ENCODE measurements around the gene IGFBP4. TPM values are rescaled to one million over a fixed set of nuclear protein-coding genes. Genes with fewer than 3 reads are reported as not detected.

The IGFBP4 gene
- total RNA-seq, 1 donor from 2014 or later = 142 TPM

DNA sequence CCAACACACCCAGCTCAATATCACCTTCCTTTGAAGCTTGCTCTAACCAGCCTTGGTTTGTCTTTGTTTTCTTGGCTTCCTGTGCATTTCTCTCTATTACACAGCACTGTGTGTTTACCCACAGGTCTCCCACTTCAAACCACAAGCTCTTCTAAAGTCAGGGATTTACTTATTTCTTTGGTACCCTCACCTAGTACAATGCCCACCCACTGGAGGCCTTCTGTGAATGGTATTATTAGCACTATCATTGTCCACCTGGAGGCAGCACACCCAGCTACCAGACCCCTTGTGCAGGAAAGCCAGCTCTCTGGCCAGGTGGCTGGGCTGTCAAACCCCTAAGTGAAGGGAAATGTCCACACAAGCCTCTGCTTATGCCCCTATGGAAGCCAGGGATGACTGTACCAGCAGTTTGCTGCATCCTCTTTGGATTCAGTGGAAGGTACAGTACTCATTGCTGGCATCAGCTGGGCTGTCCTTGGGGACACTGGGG is 16.2 kb upstream of the IGFBP4 start:
- FAIRE-seq = no peak
- H3K9me3 Mint-ChIP-seq (ENCODE audit: unreplicated experiment) = peaks cover 13% of the 10 kb centered on the region

DNA sequence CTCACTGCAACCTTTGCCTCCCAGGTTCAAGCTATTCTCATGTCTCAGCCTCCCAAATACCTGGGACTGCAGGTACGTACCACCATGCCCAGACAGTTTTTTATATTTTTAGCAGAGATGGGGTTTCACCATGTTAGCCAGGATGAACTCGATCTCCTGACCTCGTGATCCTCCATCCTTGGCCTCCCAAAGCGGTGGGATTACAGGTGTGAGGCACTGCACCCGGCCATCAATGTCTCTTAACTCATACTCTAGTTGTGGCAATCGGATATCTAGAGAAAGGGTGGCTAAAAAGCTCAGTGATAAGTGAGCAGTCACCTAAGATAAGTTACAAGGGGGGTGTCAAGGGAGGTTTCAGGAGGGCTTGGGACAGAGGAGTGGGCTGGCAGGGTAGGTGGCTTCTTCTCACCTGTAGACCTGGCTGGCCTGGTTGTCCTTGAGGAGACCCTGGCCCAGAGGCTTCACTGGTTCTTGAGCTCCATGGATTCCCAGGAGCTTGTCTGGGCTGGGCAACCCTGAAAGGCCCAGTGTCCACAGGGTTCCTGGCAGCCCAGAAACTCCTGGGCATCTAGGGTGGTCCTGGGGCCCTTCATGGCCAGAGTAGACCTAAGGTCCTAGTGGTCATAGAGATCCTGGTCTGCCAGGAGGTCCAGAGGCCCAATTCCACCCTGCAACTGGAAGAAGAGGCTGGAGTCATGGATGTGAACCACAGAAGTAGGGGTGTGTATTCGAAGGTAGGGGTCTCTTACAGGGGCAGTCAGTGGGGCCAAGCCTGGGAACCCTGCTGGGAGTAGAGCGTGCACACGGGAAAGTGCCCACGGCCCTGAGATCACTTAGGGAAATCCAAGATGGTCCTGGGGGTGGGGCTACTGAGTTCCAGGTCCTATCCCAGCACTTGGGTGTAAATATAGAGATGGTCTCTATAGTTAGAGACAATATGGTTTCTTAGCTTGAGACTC is 12.7 kb upstream of the IGFBP4 start:
- H3K36me3 Mint-ChIP-seq (ENCODE audit: low read depth, unreplicated experiment) = peaks cover 2% of the 10 kb centered on the region
- no peak overlapping the region for H3K4me3 Mint-ChIP-seq (ENCODE audit: unreplicated experiment)
- H3K79me2 ChIP-seq (ENCODE audit: insufficient read depth, low read length) = no peaks in the 10 kb centered on the region

More for the DNA sequence above, 16.2 kb upstream of the IGFBP4 start:
- Histone ChIP-seq H3K4me3 (ENCODE audit: insufficient read depth, low read depth, low read length) (no peak overlapping the region), H3K9me3 (ENCODE audit: insufficient read depth, low read depth, low read length) (no peaks in the 10 kb centered on the region), H2AFZ (ENCODE audit: low read depth, low read length) (no peak overlapping the region), H3K4me2 (ENCODE audit: low read length) (no peak overlapping the region), H4K20me1 (ENCODE audit: insufficient read depth, low read length) (no peaks in the 10 kb centered on the region), H3K9ac (ENCODE audit: low read length) (no peak overlapping the region), H3K36me3 (ENCODE audit: insufficient read depth, low read length) (no peaks in the 10 kb centered on the region), H3K4me1 (ENCODE audit: insufficient read depth, low read length) (no peaks in the 10 kb centered on the region), H3K27ac (ENCODE audit: low read depth, low read length) (no peak overlapping the region), H3K79me2 (ENCODE audit: insufficient read depth, low read length) (no peaks in the 10 kb centered on the region), H3K27me3 (ENCODE audit: insufficient read depth, low read length) (no peaks in the 10 kb centered on the region)
- Mint-ChIP-seq H3K27me3 (ENCODE audit: low read depth, unreplicated experiment) (peaks cover 11% of the 10 kb centered on the region), H3K36me3 (ENCODE audit: low read depth, unreplicated experiment) (peaks cover 2% of the 10 kb centered on the region), H3K27ac (ENCODE audit: unreplicated experiment) (no peak overlapping the region), H3K4me3 (ENCODE audit: unreplicated experiment) (no peak overlapping the region), H3K4me1 (ENCODE audit: low read depth, unreplicated experiment) (no peaks in the 10 kb centered on the region)
- TF ChIP-seq, protein P1, sequence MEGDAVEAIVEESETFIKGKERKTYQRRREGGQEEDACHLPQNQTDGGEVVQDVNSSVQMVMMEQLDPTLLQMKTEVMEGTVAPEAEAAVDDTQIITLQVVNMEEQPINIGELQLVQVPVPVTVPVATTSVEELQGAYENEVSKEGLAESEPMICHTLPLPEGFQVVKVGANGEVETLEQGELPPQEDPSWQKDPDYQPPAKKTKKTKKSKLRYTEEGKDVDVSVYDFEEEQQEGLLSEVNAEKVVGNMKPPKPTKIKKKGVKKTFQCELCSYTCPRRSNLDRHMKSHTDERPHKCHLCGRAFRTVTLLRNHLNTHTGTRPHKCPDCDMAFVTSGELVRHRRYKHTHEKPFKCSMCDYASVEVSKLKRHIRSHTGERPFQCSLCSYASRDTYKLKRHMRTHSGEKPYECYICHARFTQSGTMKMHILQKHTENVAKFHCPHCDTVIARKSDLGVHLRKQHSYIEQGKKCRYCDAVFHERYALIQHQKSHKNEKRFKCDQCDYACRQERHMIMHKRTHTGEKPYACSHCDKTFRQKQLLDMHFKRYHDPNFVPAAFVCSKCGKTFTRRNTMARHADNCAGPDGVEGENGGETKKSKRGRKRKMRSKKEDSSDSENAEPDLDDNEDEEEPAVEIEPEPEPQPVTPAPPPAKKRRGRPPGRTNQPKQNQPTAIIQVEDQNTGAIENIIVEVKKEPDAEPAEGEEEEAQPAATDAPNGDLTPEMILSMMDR (IDR thresholded peaks at IDR 0.05; ENCODE audit: insufficient read depth, low read depth, low read length) = no peak
- TF ChIP-seq EZH2 (IDR thresholded peaks at IDR 0.05; ENCODE audit: insufficient read depth, low read length) = no peak
- DNase-seq (ENCODE audit: low read depth) = no peak

More for the DNA sequence above, 12.7 kb upstream of the IGFBP4 start:
- no peak overlapping the region for H2AFZ ChIP-seq (ENCODE audit: low read depth, low read length)
- H3K4me1 Mint-ChIP-seq (ENCODE audit: low read depth, unreplicated experiment) = no peaks in the 10 kb centered on the region
- no peak overlapping the region for H3K27ac ChIP-seq (ENCODE audit: low read depth, low read length)
- H3K4me1 ChIP-seq (ENCODE audit: insufficient read depth, low read length) = no peaks in the 10 kb centered on the region
- H3K27me3 ChIP-seq (ENCODE audit: insufficient read depth, low read length) = no peaks in the 10 kb centered on the region
- no peak overlapping the region for H3K4me2 ChIP-seq (ENCODE audit: low read length)
- DNase-seq (ENCODE audit: low read depth) = no peak
- no peak overlapping the region for H3K27ac Mint-ChIP-seq (ENCODE audit: unreplicated experiment)
- H3K9me3 Mint-ChIP-seq (ENCODE audit: unreplicated experiment) = peaks cover 13% of the 10 kb centered on the region
- no peaks in the 10 kb centered on the region for H3K36me3 ChIP-seq (ENCODE audit: insufficient read depth, low read length)
- TF ChIP-seq, protein P1 (IDR thresholded peaks at IDR 0.05; ENCODE audit: insufficient read depth, low read depth, low read length) = no peak
- TF ChIP-seq EZH2 (IDR thresholded peaks at IDR 0.05; ENCODE audit: insufficient read depth, low read length) = no peak
- no peaks in the 10 kb centered on the region for H3K9me3 ChIP-seq (ENCODE audit: insufficient read depth, low read depth, low read length)
- no peak overlapping the region for H3K9ac ChIP-seq (ENCODE audit: low read length)
- FAIRE-seq = no peak
- H3K4me3 ChIP-seq (ENCODE audit: insufficient read depth, low read depth, low read length) = no peak overlapping the region
- H4K20me1 ChIP-seq (ENCODE audit: insufficient read depth, low read length) = no peaks in the 10 kb centered on the region
- H3K27me3 Mint-ChIP-seq (ENCODE audit: low read depth, unreplicated experiment) = peaks cover 19% of the 10 kb centered on the region

All from astrocyte (in vitro differentiated cells and primary cell).